ENCODE measurements around the gene KRTAP19-7.

Gene KRTAP19-7

GRCh38 chr21:30561264-30561895 lies at the start of gene KRTAP19-7:
Gene KRTAP19-7, minus strand, starts transcription at chr21:30561314. Its CDS starts 25 bp downstream, at chr21:30561289.
- DNase-seq (ENCODE audit: low read depth): no peak

DNA sequence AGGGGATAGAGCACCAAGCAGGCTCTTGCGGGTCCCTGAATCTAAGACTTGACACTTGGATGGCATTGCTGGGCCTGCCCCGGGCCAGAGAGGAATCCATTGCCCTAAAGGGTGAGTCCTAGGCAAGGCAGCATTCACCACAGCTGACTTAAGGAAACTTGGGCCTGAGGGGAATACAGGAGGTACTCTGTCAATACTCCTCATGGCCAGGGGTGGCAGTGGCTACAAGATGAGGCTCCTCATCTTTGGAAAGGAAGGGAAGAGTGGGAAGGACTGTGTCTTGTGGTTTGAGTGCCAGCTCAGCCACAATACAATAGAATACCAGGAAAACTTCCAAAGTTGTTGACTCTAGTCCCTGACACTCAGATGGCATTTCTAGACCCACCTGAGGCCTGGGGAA lies 44.9 kb upstream of the KRTAP19-7 start:
- no peak for DNase-seq (ENCODE audit: low read depth)

DNA sequence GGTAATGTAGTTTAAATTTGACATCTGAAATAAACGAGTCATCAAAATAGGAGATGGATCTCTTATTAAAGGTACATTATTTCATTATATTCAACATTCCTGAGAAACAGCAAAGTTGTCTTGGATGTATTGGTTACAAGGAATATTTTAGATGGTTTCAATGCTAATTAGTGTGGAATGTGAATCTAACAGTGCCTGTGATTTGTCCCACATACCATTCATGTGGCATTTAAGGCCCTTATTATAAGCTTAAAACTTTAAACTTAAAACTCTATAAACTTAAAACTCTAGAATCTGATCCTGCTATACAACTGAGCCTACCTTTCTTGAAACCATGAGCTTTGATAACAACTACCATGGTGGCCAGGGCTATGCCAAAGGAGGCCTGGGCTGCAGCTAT lies 39.7 kb upstream of the KRTAP19-7 start, which contains the start of gene KRTAP22-1:
Gene KRTAP22-1 (plus strand): TSS at position 301 of the 400 bp plus-strand sequence.
- no peak for DNase-seq (ENCODE audit: low read depth)

- DNase-seq (ENCODE audit: low read depth): no peak
Observed at GRCh38 chr21:30598802-30599201, 37.7 kb upstream of the KRTAP19-7 start, which contains the start of gene KRTAP6-2. Gene KRTAP6-2, minus strand, starts transcription at chr21:30598902. Its CDS starts 28 bp downstream, at chr21:30598874.

DNA sequence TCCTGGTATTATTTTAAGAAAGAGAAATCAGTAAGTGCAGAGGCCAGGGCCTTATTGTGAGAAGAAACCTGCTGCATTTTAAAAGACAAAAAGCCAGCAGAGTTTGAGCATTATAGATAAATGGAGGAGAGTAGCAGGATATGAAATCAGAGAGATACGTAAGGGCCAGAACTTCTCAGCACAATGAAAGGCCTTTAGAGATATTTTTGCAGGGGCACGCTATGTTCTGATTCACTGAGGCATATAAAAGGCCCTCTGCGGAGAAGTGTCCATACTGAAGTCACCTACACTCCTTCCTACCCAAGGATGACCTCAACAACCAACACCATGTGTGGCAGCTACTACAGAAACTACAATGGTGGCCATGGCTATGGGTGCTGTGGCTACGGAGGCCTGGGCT lies 31.0 kb upstream of the KRTAP19-7 start, which contains the start of gene KRTAP6-3:
Gene KRTAP6-3 (plus strand): TSS at position 301 of the 400 bp plus-strand sequence. CDS start 6 bp downstream, at position 307.
- no peak for DNase-seq (ENCODE audit: low read depth)

DNA sequence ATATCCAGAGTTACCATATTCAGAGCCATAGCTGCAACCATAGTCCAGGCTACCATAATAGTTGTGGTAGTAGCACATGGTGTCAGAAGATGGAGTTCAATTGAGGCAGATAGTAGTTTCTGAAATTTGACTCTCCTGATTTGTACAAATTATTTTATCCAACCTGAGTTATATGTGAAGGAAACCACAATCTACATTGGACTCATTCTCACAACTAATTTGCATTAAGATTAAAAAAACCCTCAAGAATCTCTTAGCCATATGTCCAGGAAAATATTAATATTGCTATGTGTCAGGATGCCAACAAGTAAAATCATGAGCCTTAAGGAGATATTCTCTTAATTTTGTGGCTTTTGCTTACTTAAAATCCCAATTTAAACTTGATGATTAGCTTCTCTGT lies 29.2 kb upstream of the KRTAP19-7 start, which contains the start of gene KRTAP22-2:
Gene KRTAP22-2 (minus strand): TSS at position 101 of the 400 bp plus-strand sequence.
- no peak for DNase-seq (ENCODE audit: low read depth)

DNA sequence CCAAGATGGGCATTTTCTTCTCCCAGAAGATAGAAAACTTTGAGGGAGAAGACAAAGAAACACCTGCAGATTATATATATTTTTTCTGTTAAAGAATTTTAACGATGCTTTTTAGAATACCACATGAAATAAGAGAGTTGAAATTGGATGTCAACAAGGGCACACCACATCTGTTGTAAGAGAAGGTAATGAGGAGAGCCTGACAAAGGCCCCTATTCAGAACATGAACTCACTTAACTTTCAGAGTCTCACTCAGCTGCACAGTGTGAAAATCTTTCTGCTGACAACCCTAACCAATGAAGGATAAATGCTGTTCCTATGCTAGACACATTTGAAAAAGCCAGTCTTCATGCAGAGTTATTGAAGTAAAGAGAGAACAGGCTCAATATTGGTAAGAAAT lies 21.8 kb upstream of the KRTAP19-7 start:
- DNase-seq (ENCODE audit: low read depth): no peak

GRCh38 chr21:30580132-30580531 lies 19.0 kb upstream of the KRTAP19-7 start:
- no peak for DNase-seq (ENCODE audit: low read depth)

- no peak for DNase-seq (ENCODE audit: low read depth)
Observed at GRCh38 chr21:30579346-30579745, 18.2 kb upstream of the KRTAP19-7 start.

GRCh38 chr21:30577766-30578165 lies 16.7 kb upstream of the KRTAP19-7 start:
- no peak for DNase-seq (ENCODE audit: low read depth)

- no peak for DNase-seq (ENCODE audit: low read depth)
Observed at GRCh38 chr21:30567617-30568016, 6.5 kb upstream of the KRTAP19-7 start.

DNA sequence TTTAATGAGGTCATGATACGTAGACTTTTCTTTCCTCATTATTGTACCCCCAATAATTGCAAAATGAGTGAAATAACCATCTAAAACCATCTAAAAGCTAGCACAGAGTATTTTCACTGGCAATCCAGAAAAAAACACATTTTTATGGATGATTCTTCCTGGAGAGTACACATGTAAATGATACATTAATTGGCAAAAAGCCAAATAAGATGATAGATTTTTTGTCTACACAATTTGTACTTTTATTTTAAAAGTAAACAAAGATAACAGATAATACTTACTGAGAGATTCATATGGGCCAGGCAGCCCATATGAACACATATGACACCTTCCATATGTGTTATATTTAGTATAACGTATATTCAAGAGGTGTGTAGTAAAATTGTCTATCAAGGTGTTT lies 2.5 kb upstream of the KRTAP19-7 start:
- no peak for DNase-seq (ENCODE audit: low read depth)

GRCh38 chr21:30563072-30563471 lies 2.0 kb upstream of the KRTAP19-7 start:
- DNase-seq (ENCODE audit: low read depth): no peak

DNA sequence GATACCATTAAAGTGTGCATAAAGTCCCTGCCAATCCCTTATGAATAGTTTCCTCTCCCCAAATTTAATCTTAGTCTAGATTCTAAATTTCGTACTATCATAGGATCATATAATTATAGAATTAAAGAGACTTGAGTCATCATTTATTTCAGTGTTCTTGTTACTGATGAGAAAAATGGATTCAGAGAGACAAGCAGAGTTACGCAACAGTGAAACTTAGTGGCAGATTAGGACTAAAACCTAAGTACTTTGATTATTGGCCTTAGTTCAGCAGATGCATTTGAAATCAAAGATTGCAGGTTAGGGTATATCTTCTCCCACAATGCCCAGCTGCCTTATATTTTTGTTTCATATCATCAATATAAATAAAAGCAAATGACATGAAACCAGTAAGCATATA lies 843 bp upstream of the KRTAP19-7 start:
- no peak for DNase-seq (ENCODE audit: low read depth)

DNA sequence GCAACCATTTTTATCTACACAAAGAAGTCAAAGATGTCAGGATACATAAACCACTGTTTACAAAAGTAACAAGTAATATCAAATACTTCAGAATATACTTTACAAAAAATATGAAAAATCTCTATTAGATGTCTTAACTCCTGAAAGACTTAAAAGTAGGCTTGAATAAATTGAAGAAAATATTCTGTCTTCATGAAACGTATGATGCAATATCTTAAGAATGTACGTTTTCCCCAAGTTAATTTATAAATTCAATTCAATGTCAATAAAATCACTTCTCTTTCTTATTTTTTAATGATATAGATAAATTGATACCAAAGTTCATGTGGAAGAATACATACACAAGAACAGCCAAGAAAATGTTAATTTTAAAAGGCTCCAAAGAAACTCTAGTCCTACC lies 6.0 kb downstream of the KRTAP19-7 start:
- no peak for DNase-seq (ENCODE audit: low read depth)

- DNase-seq (ENCODE audit: low read depth): no peak
Observed at GRCh38 chr21:30552782-30553181, 8.3 kb downstream of the KRTAP19-7 start.

- DNase-seq (ENCODE audit: low read depth): no peak
Observed at GRCh38 chr21:30541764-30542163, 19.4 kb downstream of the KRTAP19-7 start, which contains the start of gene KRTAP19-6. Gene KRTAP19-6, minus strand, starts transcription at chr21:30541864. Its CDS starts 31 bp downstream, at chr21:30541833.

- no peak for DNase-seq (ENCODE audit: low read depth)
Observed at GRCh38 chr21:30518876-30519275, 42.2 kb downstream of the KRTAP19-7 start.

- DNase-seq (ENCODE audit: low read depth): no peak
Observed at GRCh38 chr21:30515681-30516080, 45.4 kb downstream of the KRTAP19-7 start.
